ENCODE results near the gene KDF1.

DNA sequence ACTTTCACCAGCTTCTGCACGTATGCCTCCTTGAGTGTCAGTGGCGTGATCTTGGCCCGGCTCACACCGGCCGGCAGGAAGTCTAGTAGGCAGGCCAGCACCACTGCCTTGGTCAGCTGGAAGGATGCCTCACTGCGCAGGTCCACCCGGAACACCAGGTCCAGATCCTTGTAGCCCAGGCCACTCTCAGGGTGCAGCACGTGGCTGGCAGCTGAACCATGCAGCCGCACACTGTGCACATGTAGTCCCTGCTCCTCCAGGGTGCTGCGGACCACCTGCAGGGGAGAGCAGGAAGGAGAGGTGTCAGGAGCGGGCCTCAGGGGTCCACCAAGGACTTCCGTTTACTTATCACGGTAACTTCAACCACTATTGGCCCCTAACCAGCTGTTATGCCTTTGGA lies 46.4 kb upstream of the KDF1 start:
- TF ChIP-seq ZNF274 (IDR thresholded peaks at IDR 0.05; ENCODE audit: low read depth, low read length), result no peak
- TF ChIP-seq YY1 (IDR thresholded peaks at IDR 0.05; ENCODE audit: insufficient read depth, insufficient read length), result no peak
